IMR-90 (cell line): ENCODE results near the gene GCGR. TPM values are rescaled to one million over a fixed set of nuclear protein-coding genes. Genes with fewer than 3 reads are reported as not detected.

ENCODE experiments used
- ATAC-seq: fragments of 200-7000 bp; cut with Tn5 transposase; 2 replicates; pipeline ENCODE4 v1.9.1; 2020; ENCODE audit warnings: low read depth, mild to moderate bottlenecking, moderate library complexity
- BruUV-seq: library from RNA; stranded (reverse); fragments of 400-500 nt; replicated peaks from 2 replicates; lab custom pipeline; 2021; lab: Mats Ljungman, UMichigan
- CTCF ChIA-PET: fragments of 300-600 bp; formaldehyde crosslinking; extraction: SDS; loops from one replicate; lab custom pipeline; 2021; ENCODE audit warnings: antibody characterized with exemption; lab: Yijun Ruan, JAX
- POLR2A ChIA-PET: fragments of 300-600 bp; sonication (Branson Sonifier 250); formaldehyde crosslinking; loops from one replicate; lab custom pipeline; 2022; ENCODE audit warnings: antibody characterized with exemption; ENCODE audit not compliant: unreplicated experiment; lab: Charles Lee
- DNase-seq: peaks from one replicate; pipeline ENCODE4 v3.0.0; 2013
- H2AFZ ChIP-seq: replicated peaks from 2 replicates; pipeline ENCODE3; 2013; ENCODE audit warnings: low read length, mild to moderate bottlenecking; ENCODE audit not compliant: poor library complexity
- H2AK5ac ChIP-seq: 2 replicates; pipeline ENCODE4 v1.6.1; 2013; ENCODE audit warnings: low read depth, low read length, inconsistent platforms
- H2AK9ac ChIP-seq: replicated peaks from 2 replicates; pipeline ENCODE3; 2013; ENCODE audit warnings: mild to moderate bottlenecking, low read depth, low read length, moderate library complexity; ENCODE audit not compliant: poor library complexity
- H2BK120ac ChIP-seq: 2 replicates; pipeline ENCODE4 v1.6.1; 2013; ENCODE audit warnings: low read depth, low read length, inconsistent platforms
- H2BK15ac ChIP-seq: 3 replicates; pipeline ENCODE4 v1.6.1; 2013; ENCODE audit warnings: low read depth, low read length, inconsistent platforms
- H2BK20ac ChIP-seq: 2 replicates; pipeline ENCODE4 v1.6.1; 2013; ENCODE audit warnings: low read depth, mild to moderate bottlenecking, inconsistent platforms, low read length, moderate library complexity
- H2BK5ac ChIP-seq: 2 replicates; pipeline ENCODE4 v1.6.1; 2013; ENCODE audit warnings: mild to moderate bottlenecking, low read depth, low read length, inconsistent platforms; ENCODE audit not compliant: poor library complexity, severe bottlenecking
- H3K14ac ChIP-seq: replicated peaks from 2 replicates; pipeline ENCODE4 v1.6.1; 2013; ENCODE audit warnings: low read depth, low read length, inconsistent platforms
- H3K18ac ChIP-seq: 2 replicates; pipeline ENCODE4 v1.6.1; 2013; ENCODE audit warnings: low read depth, low read length, control low read depth
- H3K23ac ChIP-seq: 2 replicates; pipeline ENCODE4 v1.6.1; 2013; ENCODE audit warnings: low read depth, low read length, inconsistent platforms
- H3K27ac ChIP-seq: 2 replicates; pipeline ENCODE4 v1.5.1; 2013; ENCODE audit warnings: mild to moderate bottlenecking, control low read depth, low read length; ENCODE audit not compliant: insufficient read depth
- H3K27me3 ChIP-seq: 2 replicates; pipeline ENCODE4 v1.6.1; 2013; ENCODE audit warnings: low read length; ENCODE audit not compliant: control insufficient read depth, insufficient read depth
- H3K36me3 ChIP-seq: 2 replicates; pipeline ENCODE4 v1.6.1; 2013; ENCODE audit warnings: low read length, mixed read lengths; ENCODE audit not compliant: control insufficient read depth, insufficient read depth
- H3K4ac ChIP-seq: 2 replicates; pipeline ENCODE4 v1.6.1; 2013; ENCODE audit warnings: low read depth, low read length, inconsistent platforms
- H3K4me1 ChIP-seq: 2 replicates; pipeline ENCODE4 v1.6.1; 2013; ENCODE audit warnings: low read length, mixed read lengths; ENCODE audit not compliant: control insufficient read depth, insufficient read depth
- H3K4me2 ChIP-seq: 2 replicates; pipeline ENCODE4 v1.6.1; 2013; ENCODE audit warnings: low read depth, mild to moderate bottlenecking, control low read depth, low read length, moderate library complexity
- H3K4me3 ChIP-seq: 2 replicates; pipeline ENCODE4 v1.5.1; 2013; ENCODE audit warnings: low read depth, mild to moderate bottlenecking, control low read depth, low read length, moderate library complexity; ENCODE audit not compliant: insufficient read depth
- H3K56ac ChIP-seq: 2 replicates; pipeline ENCODE4 v1.6.1; 2013; ENCODE audit warnings: low read length, inconsistent platforms; ENCODE audit not compliant: insufficient read depth; ENCODE audit errors: extremely low read depth
- H3K79me1 ChIP-seq, 2 experiments: 2 replicates each; pipeline ENCODE4 v1.6.1; 2013; ENCODE audit warnings: low read length in 2 of 2, inconsistent platforms in 1 of 2, low read depth in 1 of 2
- H3K9ac ChIP-seq: 2 replicates; pipeline ENCODE4 v1.6.1; 2013; ENCODE audit warnings: low read depth, low read length, control low read depth
- H3K9me1 ChIP-seq: 2 replicates; pipeline ENCODE4 v1.6.1; 2013; ENCODE audit warnings: low read length, inconsistent platforms; ENCODE audit not compliant: insufficient read depth
- H3K9me3 ChIP-seq: 2 replicates; pipeline ENCODE4 v1.6.1; 2013; ENCODE audit warnings: low read length; ENCODE audit not compliant: control insufficient read depth, insufficient read depth
- H4K20me1 ChIP-seq: 2 replicates; pipeline ENCODE4 v1.6.1; 2013; ENCODE audit warnings: low read length, inconsistent platforms; ENCODE audit not compliant: insufficient read depth
- H4K5ac ChIP-seq: 2 replicates; pipeline ENCODE4 v1.6.1; 2013; ENCODE audit warnings: mild to moderate bottlenecking, low read depth, low read length, control low read depth
- H4K8ac ChIP-seq, 2 experiments: 2 replicates each; pipeline ENCODE4 v1.6.1; 2013; ENCODE audit warnings: low read depth in 2 of 2, low read length in 2 of 2, control low read depth in 1 of 2, inconsistent platforms in 1 of 2
- H4K91ac ChIP-seq: 2 replicates; pipeline ENCODE4 v1.6.1; 2013; ENCODE audit warnings: low read depth, low read length, inconsistent platforms; ENCODE audit not compliant: insufficient read depth
- CEBPB ChIP-seq: IDR thresholded peaks from 2 replicates; pipeline ENCODE4 v1.6.1; 2012; ENCODE audit warnings: low read depth, low read length, improper control_type of control experiment
- CHD1 ChIP-seq: IDR thresholded peaks from 2 replicates; pipeline ENCODE4 v1.6.1; 2012; ENCODE audit warnings: low read depth, low read length, improper control_type of control experiment
- MAFK ChIP-seq: IDR thresholded peaks from 2 replicates; pipeline ENCODE4 v1.6.1; 2012; ENCODE audit warnings: low read depth, low read length, improper control_type of control experiment
- MAZ ChIP-seq: IDR thresholded peaks from 2 replicates; pipeline ENCODE4 v1.6.1; 2012; ENCODE audit warnings: low read depth, mild to moderate bottlenecking, low read length, improper control_type of control experiment, moderate library complexity, borderline replicate concordance
- MXI1 ChIP-seq: IDR thresholded peaks from 2 replicates; pipeline ENCODE4 v1.6.1; 2012; ENCODE audit warnings: low read depth, mild to moderate bottlenecking, low read length, moderate library complexity, borderline replicate concordance
- NFE2L2 ChIP-seq: fragments of 150-350 bp; IDR thresholded peaks from 2 replicates; pipeline ENCODE4 v1.6.1; 2016; ENCODE audit warnings: low read depth, mild to moderate bottlenecking, low read length
- RCOR1 ChIP-seq: IDR thresholded peaks from 2 replicates; pipeline ENCODE4 v1.6.1; 2012; ENCODE audit warnings: mild to moderate bottlenecking, low read length, improper control_type of control experiment; ENCODE audit not compliant: insufficient replicate concordance
- RFX5 ChIP-seq: IDR thresholded peaks from 2 replicates; pipeline ENCODE4 v1.8.0; 2012; ENCODE audit warnings: low read depth, mild to moderate bottlenecking, low read length, moderate library complexity
- WGBS, 2 experiments: methylation state at CpG; one replicate each; pipeline versions ENCODE4 v1.1.5 to v1.1.7; 2013; ENCODE audit warnings: missing lambda C conversion rate in 2 of 2; ENCODE audit not compliant: insufficient read length in 1 of 2; ENCODE audit errors: extremely low coverage in 2 of 2; 5-methylcytosine and 5-hydroxymethylcytosine counted together
- dilution Hi-C: fragments of 300-500 bp; cut with HindIII; formaldehyde crosslinking; loops from one replicate; pipeline ENCODE4 v1.14.3; 2018; ENCODE audit warnings: low sequenced_read_pairs; ENCODE audit not compliant: unreplicated experiment
- in situ Hi-C: fragments of 300-500 bp; cut with MboI; formaldehyde crosslinking; loops from 3 replicates; pipeline ENCODE4 v1.14.3; 2019; ENCODE audit warnings: low sequenced_read_pairs, inconsistent platforms, mixed read lengths
- intact Hi-C: fragments of 100-400 bp; cut with micrococcal nuclease; formaldehyde crosslinking; loops from 2 replicates; pipeline ENCODE4 v1.10.0; 2022
- polyA plus RNA-seq, 3 experiments: library from polyadenylated mRNA; depleted of rRNA; stranded (reverse); fragments of >200 nt; gene quantifications; 2 replicates each; pipeline ENCODE4 v1.2.3, GENCODE V29; 2012; ENCODE audit warnings: low replicate concordance in 1 of 3
- total RNA-seq: library from RNA; depleted of rRNA; stranded (reverse); fragments of >200 nt; gene quantifications from 2 replicates; pipeline ENCODE4 v1.2.3, GENCODE V29; 2012

GCGR gene
- total and polyA plus RNA-seq, 2 of the 4 experiments (the other 2 are of a cell fraction): not detected

GRCh38 chr17:81843713-81844326 is 39.9 kb downstream of the GCGR start:
- Histone ChIP-seq H3K4me3 (no peak overlapping the region), H2BK15ac (no peak overlapping the region), H3K27me3 (no peaks in the 10 kb centered on the region), H4K8ac (no peak overlapping the region), H3K4me2 (no peak overlapping the region), H4K20me1 (peaks cover 46% of the 10 kb centered on the region), H2BK20ac (no peak overlapping the region), H3K4me1 (no peaks in the 10 kb centered on the region), H2BK5ac (no peak overlapping the region), H3K4ac (no peak overlapping the region), H3K56ac (no peak overlapping the region), H3K9ac (no peak overlapping the region), H4K5ac (no peak overlapping the region), H2BK120ac (no peak overlapping the region), H2AK9ac (peak overlapping the region; percentile 42), H3K27ac (no peak overlapping the region), H2AFZ (no peak overlapping the region), H2AK5ac (no peak overlapping the region), H3K79me1 (peaks cover 4 to 29% of the 10 kb centered on the region in 2 experiments; a peak in 3 of 4 replicates), H3K36me3 (peaks cover 57% of the 10 kb centered on the region), H3K14ac (no peak overlapping the region), H3K9me1 (no peaks in the 10 kb centered on the region), H3K9me3 (no peaks in the 10 kb centered on the region), H3K23ac (no peak overlapping the region), H4K91ac (no peak overlapping the region), H3K18ac (no peak overlapping the region)
- in situ Hi-C loops: no loop called here
- no peak for DNase-seq
- CTCF ChIA-PET: no interaction called here
- POLR2A ChIA-PET: no interaction called here
- TF ChIP-seq MXI1 (no peak), MAFK (no peak), CHD1 (no peak), NFE2L2 (no peak), CEBPB (no peak), RCOR1 (no peak), RFX5 (no peak), MAZ (no peak)
- intact Hi-C loops: no loop called here
- dilution Hi-C loops: no loop called here
- BruUV-seq: no TSS peak
- WGBS, 2 experiments: 94% methylated on average over 25 of the region's 30 CpGs; no CpG with 5 or more reads in 1 of the 2 experiments
- no peak for ATAC-seq
